OCI-LY7 (cell line): ENCODE results near the gene SMAD1. TPM values are rescaled to one million over a fixed set of nuclear protein-coding genes. Genes with fewer than 3 reads are reported as not detected.
A peak's percentile ranks its signal among the peaks of the same experiment; 100 is the strongest.

Experiments
- BruUV-seq: library from RNA; stranded (reverse); fragments of 400-500 nt; replicated peaks from 2 replicates; lab custom pipeline; 2021; lab: Mats Ljungman, UMichigan
- CTCF ChIA-PET: fragments of 300-600 bp; sonication (Branson Sonifier 250); formaldehyde crosslinking; loops from one replicate; lab custom pipeline; 2022; ENCODE audit warnings: antibody characterized with exemption; ENCODE audit not compliant: unreplicated experiment; lab: Charles Lee
- POLR2A ChIA-PET: fragments of 300-600 bp; sonication (Branson Sonifier 250); formaldehyde crosslinking; loops from one replicate; lab custom pipeline; 2022; ENCODE audit warnings: antibody characterized with exemption; lab: Charles Lee
- DNase-seq: peaks from one replicate; pipeline ENCODE4 v3.0.0-alpha.2; 2015; ENCODE audit warnings: low spot score
- H2AFZ ChIP-seq: fragments of 200-600 bp; sonication (generic), shearing (Covaris generic); 2 replicates; pipeline ENCODE4 v1.6.1; 2014; ENCODE audit warnings: mild to moderate bottlenecking, antibody characterized with exemption, low read length, moderate library complexity
- H3K27ac ChIP-seq: fragments of 200-600 bp; sonication (generic); 2 replicates; pipeline ENCODE4 v1.5.1; 2014; ENCODE audit warnings: mixed run types, low read depth, mild to moderate bottlenecking, moderate library complexity, low read length, inconsistent platforms; ENCODE audit not compliant: poor library complexity, severe bottlenecking
- H3K36me3 ChIP-seq: fragments of 200-600 bp; sonication (generic); 2 replicates; pipeline ENCODE4 v1.6.1; 2014; ENCODE audit warnings: mild to moderate bottlenecking, antibody characterized with exemption, low read length, moderate library complexity, mixed read lengths; ENCODE audit not compliant: insufficient read depth
- H3K4me1 ChIP-seq: fragments of 200-600 bp; sonication (generic); 2 replicates; pipeline ENCODE4 v1.5.1; 2014; ENCODE audit warnings: mild to moderate bottlenecking, low read length; ENCODE audit not compliant: insufficient read depth, poor library complexity, severe bottlenecking
- H3K4me2 ChIP-seq: fragments of 200-600 bp; sonication (generic); 2 replicates; pipeline ENCODE4 v1.6.1; 2014; ENCODE audit warnings: mild to moderate bottlenecking, low read length
- H3K4me3 ChIP-seq: fragments of 200-600 bp; sonication (generic); 2 replicates; pipeline ENCODE4 v1.5.1; 2014; ENCODE audit warnings: mild to moderate bottlenecking, low read depth, low read length; ENCODE audit not compliant: poor library complexity, severe bottlenecking
- H3K79me2 ChIP-seq: fragments of 200-600 bp; sonication (generic); 2 replicates; pipeline ENCODE4 v1.6.1; 2016; ENCODE audit warnings: low read depth, mild to moderate bottlenecking, low read length, moderate library complexity, mixed read lengths; ENCODE audit not compliant: insufficient read depth
- H3K9me2 ChIP-seq: fragments of 200-600 bp; sonication (generic); 2 replicates; pipeline ENCODE4 v1.6.1; 2016; ENCODE audit warnings: mild to moderate bottlenecking, low read length, mixed read lengths; ENCODE audit not compliant: insufficient read depth
- H3K9me3 ChIP-seq: fragments of 200-600 bp; sonication (generic); 2 replicates; pipeline ENCODE4 v1.6.1; 2014; ENCODE audit warnings: mild to moderate bottlenecking, mixed run types, low read length, mixed read lengths
- H4K20me1 ChIP-seq: fragments of 200-600 bp; sonication (generic); 2 replicates; pipeline ENCODE4 v1.6.1; 2014; ENCODE audit warnings: mild to moderate bottlenecking, antibody characterized with exemption, low read length, moderate library complexity, mixed read lengths; ENCODE audit not compliant: insufficient read depth
- EZH2phosphoT487 ChIP-seq: fragments of 200-600 bp; sonication (generic); IDR thresholded peaks from 2 replicates; pipeline ENCODE4 v1.6.1; 2018; ENCODE audit warnings: low read depth, borderline replicate concordance, mild to moderate bottlenecking, mixed run types, antibody characterized with exemption, low read length, moderate library complexity, mixed read lengths
- intact Hi-C: fragments of 100-400 bp; cut with micrococcal nuclease; formaldehyde crosslinking; loops from one replicate; pipeline ENCODE4 v1.10.0; 2022; ENCODE audit not compliant: unreplicated experiment
- total RNA-seq, 2 experiments: library from RNA; depleted of rRNA in 1 of 2; stranded (reverse); fragments of >200 nt in 1 of 2; shearing (Covaris generic) in 1 of 2; gene quantifications; 2 replicates each; pipeline ENCODE4 v1.2.3, GENCODE V29; 2014 to 2022
- TF ChIP-seq, protein P1 (sequence below): fragments of 200-600 bp; sonication (generic); conservative IDR thresholded peaks from 2 replicates; pipeline ENCODE4 v1.5.1; 2014; ENCODE audit warnings: mild to moderate bottlenecking, antibody characterized with exemption, low read length, moderate library complexity, mixed read lengths

Gene SMAD1
- total RNA-seq, 2 experiments from 2014 or later, result 39.9 to 60.9 TPM

DNA sequence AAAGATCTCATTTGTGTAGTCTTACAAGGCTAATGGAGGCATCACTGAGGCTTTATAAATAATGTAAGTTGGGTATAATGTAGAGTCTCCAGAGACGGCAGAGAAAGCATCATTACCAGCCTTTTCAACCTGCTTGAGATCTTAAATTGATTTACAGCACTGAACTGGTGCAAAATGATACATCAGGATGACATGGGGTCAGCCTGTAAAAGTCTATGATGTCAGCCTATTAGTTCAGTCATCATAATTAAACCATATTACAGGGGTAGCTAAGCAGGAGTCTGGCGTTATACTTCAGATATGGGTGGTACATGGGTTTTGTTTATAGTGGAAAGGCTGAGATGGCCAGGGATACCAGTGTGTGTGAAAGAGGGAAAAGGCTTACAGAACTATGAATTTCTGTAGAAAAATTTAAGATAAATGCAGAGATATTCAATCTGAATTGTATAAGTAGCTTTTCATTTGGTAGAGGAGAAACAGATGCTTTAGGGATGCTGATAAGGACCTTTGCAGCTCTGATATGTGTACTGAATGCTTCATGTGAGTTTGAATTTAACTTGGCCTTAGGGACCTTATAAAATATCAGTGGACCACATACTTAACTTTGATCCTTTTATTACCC lies 2.7 kb downstream of the SMAD1 start:
- intact Hi-C loops, result loop anchor here (5.0 kb wide), 3 partner anchors 302 to 453 kb away; partner anchors contain the start of genes ABCE1, ANAPC10, OTUD4 and ZNF827
- no TSS peak for BruUV-seq

DNA sequence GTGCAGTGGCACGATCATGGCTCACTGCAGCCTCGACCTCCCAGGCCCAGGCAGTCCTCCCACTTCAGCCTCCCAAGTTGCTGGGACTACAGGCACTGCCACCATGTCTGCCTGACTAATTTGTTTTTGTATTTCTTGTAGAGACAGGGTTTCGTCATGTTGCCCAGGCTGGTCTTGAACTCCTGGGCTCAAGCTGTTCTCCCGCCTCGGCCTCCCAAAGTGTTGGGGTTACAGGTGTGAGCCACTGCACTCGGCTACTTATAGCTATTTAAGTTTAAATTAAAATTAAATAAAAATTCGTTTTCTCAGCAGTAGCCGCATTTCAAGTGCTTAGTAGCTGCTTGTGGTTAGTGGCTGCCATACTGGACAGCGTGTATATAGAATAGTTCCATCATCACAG lies 3.5 kb downstream of the SMAD1 start:
- Histone ChIP-seq H3K9me2 (no peaks in the 10 kb centered on the region), H2AFZ (no peak overlapping the region), H3K36me3 (peaks cover 29% of the 10 kb centered on the region; the same call in 1 of the 2 replicates), H3K27ac (no peak overlapping the region), H3K9me3 (no peaks in the 10 kb centered on the region), H3K79me2 (peaks cover 96% of the 10 kb centered on the region), H3K4me3 (peak overlapping the region; percentile 88), H3K4me1 (peaks cover 74% of the 10 kb centered on the region), H3K4me2 (peak overlapping the region; percentile 96), H4K20me1 (peaks cover 28% of the 10 kb centered on the region; the same call in 1 of the 2 replicates)
- ChIA-PET CTCF (interaction anchor here (0.8 to 1.2 kb wide), 3 partner anchors 14 to 251 kb away, joined by 3 to 4 read pairs (median 3); no protein-coding TSS in a partner anchor), POLR2A (interaction anchor here (0.6 to 3.6 kb wide), 12 partner anchors 8 to 134 kb away, joined by 3 to 48 read pairs (median 7); partner anchors contain the start of gene MMAA)
- intact Hi-C loops, result no loop called here
- DNase-seq, result no peak
- BruUV-seq, result no TSS peak
- TF ChIP-seq, protein P1, sequence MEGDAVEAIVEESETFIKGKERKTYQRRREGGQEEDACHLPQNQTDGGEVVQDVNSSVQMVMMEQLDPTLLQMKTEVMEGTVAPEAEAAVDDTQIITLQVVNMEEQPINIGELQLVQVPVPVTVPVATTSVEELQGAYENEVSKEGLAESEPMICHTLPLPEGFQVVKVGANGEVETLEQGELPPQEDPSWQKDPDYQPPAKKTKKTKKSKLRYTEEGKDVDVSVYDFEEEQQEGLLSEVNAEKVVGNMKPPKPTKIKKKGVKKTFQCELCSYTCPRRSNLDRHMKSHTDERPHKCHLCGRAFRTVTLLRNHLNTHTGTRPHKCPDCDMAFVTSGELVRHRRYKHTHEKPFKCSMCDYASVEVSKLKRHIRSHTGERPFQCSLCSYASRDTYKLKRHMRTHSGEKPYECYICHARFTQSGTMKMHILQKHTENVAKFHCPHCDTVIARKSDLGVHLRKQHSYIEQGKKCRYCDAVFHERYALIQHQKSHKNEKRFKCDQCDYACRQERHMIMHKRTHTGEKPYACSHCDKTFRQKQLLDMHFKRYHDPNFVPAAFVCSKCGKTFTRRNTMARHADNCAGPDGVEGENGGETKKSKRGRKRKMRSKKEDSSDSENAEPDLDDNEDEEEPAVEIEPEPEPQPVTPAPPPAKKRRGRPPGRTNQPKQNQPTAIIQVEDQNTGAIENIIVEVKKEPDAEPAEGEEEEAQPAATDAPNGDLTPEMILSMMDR, result no peak
- TF ChIP-seq EZH2phosphoT487, result no peak

More for the DNA sequence above, 2.7 kb downstream of the SMAD1 start:
- Histone ChIP-seq H3K36me3 (peaks cover 23% of the 10 kb centered on the region; the same call in 1 of the 2 replicates), H3K79me2 (peaks cover 88% of the 10 kb centered on the region), H3K9me3 (no peaks in the 10 kb centered on the region), H3K4me2 (peak overlapping the region; percentile 96), H3K4me1 (peaks cover 70% of the 10 kb centered on the region), H3K9me2 (no peaks in the 10 kb centered on the region), H3K4me3 (peak overlapping the region; percentile 88), H4K20me1 (peaks cover 22% of the 10 kb centered on the region; the same call in 1 of the 2 replicates), H3K27ac (peak overlapping the region; percentile 82), H2AFZ (no peak overlapping the region)
- DNase-seq, result no peak
- CTCF ChIA-PET, result interaction anchor here (0.9 to 1.2 kb wide), 4 partner anchors 13 to 251 kb away, joined by 3 to 4 read pairs (median 3); no protein-coding TSS in a partner anchor
- POLR2A ChIA-PET, result interaction anchor here (0.5 to 3.6 kb wide), 14 partner anchors 9 to 134 kb away, joined by 3 to 48 read pairs (median 7); partner anchors contain the start of gene MMAA
- no peak for TF ChIP-seq EZH2phosphoT487
- TF ChIP-seq, protein P1, result no peak
